ENCODE data around the gene CGB2. TPM values are rescaled to one million over a fixed set of nuclear protein-coding genes. Genes with fewer than 3 reads are reported as not detected.

CGB2 gene
- total and polyA plus RNA-seq, 10 donors: not detected

DNA sequence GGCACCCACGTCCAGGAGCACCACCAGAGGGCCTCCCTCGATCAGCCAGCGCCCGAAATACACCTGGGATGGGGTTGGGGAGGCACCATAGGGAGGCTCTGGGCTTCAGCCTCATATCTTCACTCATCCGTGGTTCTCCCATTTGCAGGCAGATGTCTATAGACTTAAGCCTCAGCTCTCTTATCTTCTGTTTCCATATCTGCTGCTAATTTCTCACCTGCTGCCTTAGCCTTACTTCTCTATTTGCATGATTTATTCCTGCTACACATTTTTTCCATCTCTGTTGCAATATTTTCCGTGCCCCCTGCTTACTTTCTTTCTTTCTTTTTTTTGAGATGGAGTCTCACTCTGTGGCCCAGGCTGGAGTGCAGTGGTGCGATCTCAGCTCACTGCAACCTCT, 44.4 kb upstream of the CGB2 start:
- DNase-seq: no peak
- intact Hi-C loops (cut with DNase I; ENCODE audit: low total_unique reads): no loop called here
- no peak for TF ChIP-seq POLR2A (IDR thresholded peaks at IDR 0.05)
- no peak for TF ChIP-seq POLR2AphosphoS5 (IDR thresholded peaks at IDR 0.05)
- TF ChIP-seq, protein P1, sequence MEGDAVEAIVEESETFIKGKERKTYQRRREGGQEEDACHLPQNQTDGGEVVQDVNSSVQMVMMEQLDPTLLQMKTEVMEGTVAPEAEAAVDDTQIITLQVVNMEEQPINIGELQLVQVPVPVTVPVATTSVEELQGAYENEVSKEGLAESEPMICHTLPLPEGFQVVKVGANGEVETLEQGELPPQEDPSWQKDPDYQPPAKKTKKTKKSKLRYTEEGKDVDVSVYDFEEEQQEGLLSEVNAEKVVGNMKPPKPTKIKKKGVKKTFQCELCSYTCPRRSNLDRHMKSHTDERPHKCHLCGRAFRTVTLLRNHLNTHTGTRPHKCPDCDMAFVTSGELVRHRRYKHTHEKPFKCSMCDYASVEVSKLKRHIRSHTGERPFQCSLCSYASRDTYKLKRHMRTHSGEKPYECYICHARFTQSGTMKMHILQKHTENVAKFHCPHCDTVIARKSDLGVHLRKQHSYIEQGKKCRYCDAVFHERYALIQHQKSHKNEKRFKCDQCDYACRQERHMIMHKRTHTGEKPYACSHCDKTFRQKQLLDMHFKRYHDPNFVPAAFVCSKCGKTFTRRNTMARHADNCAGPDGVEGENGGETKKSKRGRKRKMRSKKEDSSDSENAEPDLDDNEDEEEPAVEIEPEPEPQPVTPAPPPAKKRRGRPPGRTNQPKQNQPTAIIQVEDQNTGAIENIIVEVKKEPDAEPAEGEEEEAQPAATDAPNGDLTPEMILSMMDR (IDR thresholded peaks at IDR 0.05 in 8 of 11, conservative IDR thresholded peaks at IDR 0.05 in 3 of 11): no peak
- Histone ChIP-seq H3K27ac (no peak overlapping the region), H3K9me3 (no peaks in the 10 kb centered on the region), H3K4me3 (no peak overlapping the region), H3K27me3 (replicated peaks in 1 of 7) (no peaks in the 10 kb centered on the region), H3K36me3 (peaks cover 0 to 89% (median 36%) of the 10 kb centered on the region in 6 donors), H3K4me1 (peaks cover 6 to 26% (median 14%) of the 10 kb centered on the region in 6 donors)
- 82 to 92% (median 83%) methylated on average over 7 of the region's 7 CpGs for WGBS, 5 donors

GRCh38 chr19:48988286-48988685, 43.4 kb upstream of the CGB2 start:
- no peak for DNase-seq
- Histone ChIP-seq H3K4me3 (no peak overlapping the region), H3K9me3 (no peaks in the 10 kb centered on the region), H3K36me3 (peaks cover 0 to 80% (median 28%) of the 10 kb centered on the region in 6 donors), H3K27me3 (replicated peaks in 1 of 7) (no peaks in the 10 kb centered on the region), H3K27ac (no peak overlapping the region), H3K4me1 (peaks cover 6 to 32% (median 19%) of the 10 kb centered on the region in 6 donors)
- intact Hi-C loops (cut with DNase I; ENCODE audit: low total_unique reads): no loop called here
- no peak for TF ChIP-seq POLR2A (IDR thresholded peaks at IDR 0.05)
- TF ChIP-seq, protein P1 (IDR thresholded peaks at IDR 0.05 in 8 of 11, conservative IDR thresholded peaks at IDR 0.05 in 3 of 11): no peak
- no peak for TF ChIP-seq POLR2AphosphoS5 (IDR thresholded peaks at IDR 0.05)
- 92 to 97% (median 96%) methylated on average over 7 of the region's 7 CpGs for WGBS, 5 donors

DNA sequence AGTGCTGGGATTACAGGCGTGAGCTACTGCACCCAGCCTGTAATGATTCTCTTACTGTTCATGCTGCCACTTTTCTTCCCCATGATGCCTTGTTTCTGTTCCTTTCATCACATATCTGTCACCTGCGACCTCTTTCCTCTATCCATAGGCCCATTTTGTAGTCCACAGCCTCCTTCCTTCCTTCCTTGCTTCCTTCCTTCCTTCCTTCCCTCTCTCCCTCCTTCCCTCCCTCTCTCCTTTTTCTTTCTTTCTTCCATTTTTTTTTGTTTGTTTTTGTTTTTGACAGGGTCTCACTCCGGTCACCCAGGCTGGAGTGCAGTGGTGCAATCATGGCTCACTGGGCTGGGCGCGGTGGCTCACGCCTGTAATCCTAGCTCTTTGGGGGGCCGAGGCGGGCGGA, 42.8 kb upstream of the CGB2 start:
- H3K27ac ChIP-seq: no peak overlapping the region
- intact Hi-C loops (cut with DNase I; ENCODE audit: low total_unique reads): no loop called here
- WGBS, 5 donors: 87 to 96% (median 92%) methylated on average over 9 of the region's 9 CpGs
- no peak overlapping the region for H3K4me3 ChIP-seq
- H3K27me3 ChIP-seq (replicated peaks in 1 of 7): no peaks in the 10 kb centered on the region
- TF ChIP-seq POLR2AphosphoS5 (IDR thresholded peaks at IDR 0.05) (no peak), POLR2A (IDR thresholded peaks at IDR 0.05) (no peak)
- TF ChIP-seq, protein P1 (IDR thresholded peaks at IDR 0.05 in 8 of 11, conservative IDR thresholded peaks at IDR 0.05 in 3 of 11): no peak
- H3K4me1 ChIP-seq: peaks cover 6 to 34% (median 19%) of the 10 kb centered on the region in 6 donors
- H3K36me3 ChIP-seq: peaks cover 0 to 74% (median 26%) of the 10 kb centered on the region in 6 donors
- H3K9me3 ChIP-seq: no peaks in the 10 kb centered on the region
- DNase-seq: no peak

DNA sequence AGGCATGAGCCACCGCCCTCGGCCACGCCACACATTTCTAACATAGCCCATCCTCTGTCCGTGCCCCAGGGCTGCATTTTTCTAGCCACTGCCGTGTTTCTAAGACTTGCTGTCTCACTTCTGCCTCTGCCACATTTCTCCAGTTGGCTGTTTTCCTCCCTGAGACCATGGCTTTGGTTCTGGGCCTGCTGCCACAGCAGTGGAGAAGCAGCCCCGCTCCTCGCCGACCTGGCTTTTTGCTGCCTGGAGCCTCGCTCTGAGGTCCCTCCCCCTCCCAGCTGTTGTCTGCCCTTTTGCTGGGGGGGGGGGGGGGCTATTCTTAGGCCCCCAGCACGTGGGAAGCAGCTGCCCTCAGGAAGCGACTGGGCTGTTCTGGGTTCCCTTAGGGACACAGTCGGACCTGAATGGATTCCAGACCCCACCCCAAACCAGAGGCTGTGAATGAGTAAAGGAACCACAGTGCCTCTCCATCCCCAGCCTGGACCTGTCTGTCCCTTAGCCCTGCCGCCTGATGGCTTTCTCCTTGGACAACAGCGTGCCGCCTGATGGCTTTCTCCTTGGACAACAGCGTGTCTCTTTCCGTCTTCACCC, 41.9 kb upstream of the CGB2 start:
- Histone ChIP-seq H3K27me3 (replicated peaks in 1 of 7) (no peaks in the 10 kb centered on the region), H3K4me3 (no peak overlapping the region), H3K4me1 (peaks cover 13 to 43% (median 28%) of the 10 kb centered on the region in 6 donors), H3K9me3 (no peaks in the 10 kb centered on the region), H3K36me3 (peaks cover 0 to 65% (median 19%) of the 10 kb centered on the region in 6 donors), H3K27ac (no peak overlapping the region)
- TF ChIP-seq, protein P1 (IDR thresholded peaks at IDR 0.05 in 8 of 11, conservative IDR thresholded peaks at IDR 0.05 in 3 of 11): no peak
- no peak for TF ChIP-seq POLR2AphosphoS5 (IDR thresholded peaks at IDR 0.05)
- DNase-seq: no peak
- WGBS, 5 donors: 86 to 93% (median 88%) methylated on average over 15 to 17 of the region's 17 CpGs
- intact Hi-C loops (cut with DNase I; ENCODE audit: low total_unique reads): no loop called here
